NCI-H1048 (cell line): ENCODE results near the gene TCHHL1.
"Not testable (repeated sequence)": the region's sequence is repeated elsewhere in the genome, so short reads cannot be mapped to it uniquely, and the experiment has no call there.

ENCODE experiments used
- DNase-seq: peaks from one replicate; lab custom pipeline; 2025; lab: John Stamatoyannopoulos, UW

TCHHL1 gene

DNA sequence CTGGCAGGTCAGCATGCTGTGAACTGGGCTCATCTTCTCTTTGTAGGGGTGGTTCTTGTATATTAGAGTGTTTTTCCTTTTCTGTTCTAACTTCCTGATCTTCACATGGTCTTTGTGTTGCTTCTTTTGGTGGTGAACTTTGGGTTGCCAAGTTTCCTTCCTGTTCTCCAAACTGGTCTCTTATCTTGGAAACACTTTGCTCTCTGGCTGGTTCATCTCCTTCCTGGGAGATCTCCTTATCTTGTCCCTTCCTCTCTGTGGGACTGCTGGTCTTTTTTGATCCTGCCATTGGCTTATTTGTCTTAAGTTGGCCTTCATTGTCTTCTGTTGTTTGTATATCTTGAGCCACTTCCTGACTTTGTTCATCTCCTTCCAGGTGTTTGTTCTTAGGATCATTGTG, 2.1 kb downstream of the TCHHL1 start:
- DNase-seq, result no peak

DNA sequence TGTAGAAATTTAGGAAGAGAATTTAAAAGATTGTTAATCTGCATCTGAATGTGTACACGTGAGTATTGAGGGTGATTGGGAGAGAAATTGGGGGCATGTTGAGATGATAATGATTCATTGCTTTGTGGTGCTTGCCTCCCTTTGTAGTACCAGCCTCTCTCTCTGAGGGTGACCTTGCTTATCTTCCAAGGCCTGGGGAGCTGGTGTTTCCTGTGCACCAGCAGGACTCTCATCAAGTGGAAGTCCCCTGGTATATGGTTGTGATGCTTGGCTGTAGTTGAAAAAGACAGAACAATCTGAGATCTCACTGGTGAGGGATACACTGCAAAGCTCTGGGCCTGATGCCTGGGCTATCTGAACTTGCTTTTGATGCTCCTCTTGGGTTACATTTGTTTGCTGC, 4.0 kb downstream of the TCHHL1 start:
- no peak for DNase-seq

DNA sequence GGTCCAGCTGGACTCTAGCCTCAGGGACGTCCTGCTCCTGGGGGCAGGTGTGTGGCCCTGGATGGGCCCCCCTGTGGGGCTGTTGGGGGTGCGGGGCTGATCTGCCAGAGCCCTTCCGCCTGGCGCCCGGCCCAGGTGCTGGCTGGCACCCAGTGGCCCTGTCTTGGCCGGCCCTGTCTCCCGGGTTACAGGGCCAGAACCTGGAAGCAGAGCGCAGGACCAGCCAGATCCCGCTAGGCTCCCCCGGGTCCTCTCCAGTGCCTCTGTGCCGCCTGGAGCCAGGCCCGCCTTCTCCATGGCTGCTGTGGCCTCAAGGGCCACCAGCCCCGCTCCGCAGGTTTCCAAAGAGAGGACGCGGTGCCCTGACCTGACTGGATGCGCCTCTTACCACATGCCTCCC, 7.8 kb downstream of the TCHHL1 start:
- not testable (repeated sequence) for DNase-seq

DNA sequence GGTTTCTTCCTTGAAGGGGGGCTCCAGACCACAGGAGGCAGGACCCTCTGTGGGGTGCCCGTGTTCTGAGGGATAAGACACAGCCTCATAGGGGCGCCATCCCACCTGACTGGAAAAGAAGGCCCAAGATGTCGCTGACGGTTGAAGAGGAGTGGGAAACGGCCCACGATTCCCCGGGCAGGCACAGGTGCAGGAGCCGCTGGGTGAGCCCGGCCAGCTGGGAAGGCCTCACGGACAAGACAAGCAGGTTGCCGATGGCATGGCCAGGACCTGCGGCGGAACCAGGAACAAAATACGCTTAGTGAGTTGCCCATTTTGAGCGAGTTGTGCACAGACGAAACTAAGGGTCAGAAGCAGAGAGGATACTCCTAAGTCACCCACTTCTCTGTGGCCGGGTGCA, 8.4 kb downstream of the TCHHL1 start:
- not testable (repeated sequence) for DNase-seq

DNA sequence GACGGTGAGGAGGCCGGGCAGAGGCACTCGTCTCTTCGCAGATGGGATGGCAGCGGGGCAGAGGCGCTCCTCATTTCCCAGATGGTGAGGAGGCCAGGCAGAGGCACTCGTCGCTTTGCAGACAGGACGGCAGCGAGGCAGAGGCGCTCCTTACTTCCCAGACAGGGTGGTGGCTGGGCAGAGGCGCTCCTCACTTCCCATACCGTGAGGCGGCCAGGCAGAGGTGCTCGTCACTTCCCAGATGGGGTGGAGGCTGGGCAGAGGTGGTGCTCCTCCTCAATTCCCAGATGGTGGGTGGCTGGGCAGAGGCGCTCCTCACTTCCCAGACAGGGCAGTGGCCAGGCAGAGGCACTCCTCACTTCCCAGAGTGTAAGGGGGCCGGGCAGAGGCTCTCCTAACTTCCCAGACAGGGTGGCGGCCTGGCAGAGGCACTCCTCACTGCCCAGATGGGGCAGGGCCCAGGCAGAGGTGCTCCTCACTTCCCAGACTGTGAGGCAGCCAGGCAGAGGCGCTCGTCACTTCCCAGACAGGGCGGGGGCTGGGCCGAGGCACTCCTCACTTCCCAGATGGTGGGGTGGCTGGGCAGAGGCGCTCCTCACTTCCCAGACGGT, 9.9 kb downstream of the TCHHL1 start:
- DNase-seq, result no peak

DNA sequence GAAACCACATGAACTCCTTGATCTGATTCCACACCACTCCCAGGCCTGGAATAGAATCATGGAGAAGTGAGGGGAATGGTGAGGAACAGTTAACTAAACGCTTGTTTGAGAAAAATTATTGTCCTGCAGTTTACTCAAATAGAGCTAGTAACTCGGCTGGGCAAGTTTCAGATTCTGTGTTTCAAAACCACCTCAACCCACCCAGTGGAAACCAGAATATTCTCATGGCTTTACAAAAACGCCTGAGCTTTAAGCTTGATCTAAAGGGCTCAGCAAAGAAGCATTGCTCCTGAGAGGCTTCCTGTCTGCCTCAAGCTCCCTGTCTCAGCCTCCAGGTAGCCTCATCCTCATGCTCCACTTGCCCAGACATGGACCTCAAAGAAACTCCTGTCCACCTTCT, 16.6 kb downstream of the TCHHL1 start:
- no peak for DNase-seq

DNA sequence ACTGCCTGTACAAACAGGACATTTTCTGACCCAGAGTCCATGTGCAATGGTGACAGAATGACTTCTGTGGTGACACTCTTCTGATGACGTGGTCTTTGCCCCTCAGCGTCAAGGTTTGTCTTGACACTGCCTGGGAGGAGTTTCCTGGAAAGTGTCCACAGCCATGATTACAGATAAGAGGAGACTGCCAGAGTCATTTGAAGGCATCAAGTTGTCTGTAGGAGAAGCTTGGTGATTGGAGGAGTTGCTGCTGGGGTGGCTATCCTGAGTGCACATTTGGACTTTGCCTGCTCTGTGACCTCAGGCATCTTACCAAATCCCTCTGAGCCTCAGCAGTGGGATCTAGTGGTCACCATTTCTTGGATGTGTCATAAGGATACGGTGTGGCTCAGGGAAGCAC, 17.7 kb downstream of the TCHHL1 start:
- no peak for DNase-seq

DNA sequence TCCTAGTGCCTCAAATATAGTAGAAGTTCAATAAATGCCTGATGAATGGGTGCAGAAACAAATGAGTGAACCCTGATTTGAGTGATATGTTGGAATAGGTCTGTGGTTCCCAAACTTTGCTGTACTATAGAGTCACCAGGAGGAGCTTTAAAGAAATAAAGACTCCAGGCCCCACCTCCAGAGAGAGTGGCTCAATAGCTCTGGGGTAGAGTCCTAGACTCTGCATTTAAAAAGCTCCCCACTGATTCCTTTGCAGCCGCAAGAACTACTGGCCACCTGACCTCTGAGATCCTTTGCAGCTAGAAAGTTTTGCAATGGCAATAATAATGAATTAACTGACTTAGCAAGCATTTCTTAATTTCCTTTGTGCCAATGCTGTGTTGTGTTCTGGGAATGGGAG, 20.9 kb downstream of the TCHHL1 start:
- DNase-seq, result no peak

DNA sequence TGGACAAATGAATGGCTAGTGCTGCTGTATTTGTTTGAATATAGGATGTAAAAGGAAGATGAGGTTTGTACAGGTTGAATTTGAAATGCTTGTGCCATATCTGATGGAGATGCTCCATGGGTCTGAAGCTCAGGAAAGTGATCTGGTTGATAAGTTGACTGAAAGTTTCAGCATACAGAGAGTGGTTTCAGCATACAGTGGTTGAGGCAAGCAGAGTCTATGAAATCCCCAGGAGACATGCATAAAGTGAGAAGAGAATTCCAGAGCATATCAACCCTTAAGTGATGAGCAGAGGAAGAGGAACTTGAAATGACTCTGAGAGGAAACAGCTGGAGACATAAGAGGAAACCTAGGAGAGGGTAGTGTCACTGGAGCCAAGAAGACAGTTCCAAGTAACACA, 21.7 kb downstream of the TCHHL1 start:
- no peak for DNase-seq

DNA sequence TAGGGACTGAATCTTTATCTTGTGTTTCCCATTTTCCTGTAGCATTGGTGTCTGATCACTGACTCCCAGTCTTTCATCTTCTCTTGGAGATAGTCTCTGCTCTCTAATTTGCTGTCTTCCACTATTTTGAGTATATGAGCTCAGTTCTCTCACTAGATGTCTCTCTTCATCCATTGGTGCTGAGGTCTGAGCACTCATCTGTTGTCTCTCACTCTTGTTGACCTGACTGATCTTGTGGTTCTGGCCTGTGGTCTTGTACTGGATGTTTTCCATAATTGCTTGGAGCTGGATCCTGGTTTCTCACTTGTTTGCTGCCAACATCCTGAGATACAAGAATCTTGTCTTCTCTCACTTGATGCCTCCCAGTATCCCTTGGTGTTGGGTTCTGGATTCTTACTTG, 26.9 kb downstream of the TCHHL1 start:
- DNase-seq, result no peak

DNA sequence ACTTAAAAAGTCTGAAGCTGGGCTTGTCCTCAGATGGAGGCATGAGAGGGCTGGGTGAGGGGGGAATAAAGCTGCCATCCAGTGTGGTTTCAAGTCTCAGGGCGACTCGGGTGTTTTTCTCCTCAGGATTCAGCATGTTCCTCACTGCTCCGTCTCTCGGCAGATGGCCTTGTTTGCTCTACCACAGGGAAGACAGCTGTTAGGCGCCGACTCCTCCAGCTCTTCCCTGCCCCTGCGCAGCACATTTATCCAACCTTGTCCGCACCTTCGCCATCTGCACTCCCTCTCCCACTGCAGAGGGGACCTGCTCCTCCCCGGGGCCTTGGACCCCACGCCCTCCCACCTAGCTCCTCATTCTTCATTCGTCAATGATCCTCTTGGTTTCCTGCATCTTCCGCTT, 35.5 kb downstream of the TCHHL1 start:
- DNase-seq, result no peak

DNA sequence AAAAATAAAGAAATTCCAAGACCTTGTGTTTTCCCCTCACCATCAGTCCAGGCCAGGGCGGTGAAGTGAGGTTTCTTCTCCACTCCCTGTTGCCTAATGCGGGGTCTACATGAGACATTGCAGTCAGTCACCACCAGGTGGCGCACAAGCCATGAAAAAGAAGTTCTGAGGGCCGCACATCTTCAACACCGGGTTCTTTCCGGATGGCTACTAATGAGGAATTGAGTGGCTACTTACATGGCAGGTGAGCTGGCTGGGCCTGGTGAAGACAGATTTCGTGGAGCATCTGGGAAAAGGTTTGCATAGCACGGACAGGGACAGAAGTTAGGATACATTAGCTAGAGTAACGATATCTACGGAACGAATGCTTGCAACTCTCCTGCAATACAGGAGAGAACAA, 36.3 kb downstream of the TCHHL1 start:
- DNase-seq, result peak; percentile 62

DNA sequence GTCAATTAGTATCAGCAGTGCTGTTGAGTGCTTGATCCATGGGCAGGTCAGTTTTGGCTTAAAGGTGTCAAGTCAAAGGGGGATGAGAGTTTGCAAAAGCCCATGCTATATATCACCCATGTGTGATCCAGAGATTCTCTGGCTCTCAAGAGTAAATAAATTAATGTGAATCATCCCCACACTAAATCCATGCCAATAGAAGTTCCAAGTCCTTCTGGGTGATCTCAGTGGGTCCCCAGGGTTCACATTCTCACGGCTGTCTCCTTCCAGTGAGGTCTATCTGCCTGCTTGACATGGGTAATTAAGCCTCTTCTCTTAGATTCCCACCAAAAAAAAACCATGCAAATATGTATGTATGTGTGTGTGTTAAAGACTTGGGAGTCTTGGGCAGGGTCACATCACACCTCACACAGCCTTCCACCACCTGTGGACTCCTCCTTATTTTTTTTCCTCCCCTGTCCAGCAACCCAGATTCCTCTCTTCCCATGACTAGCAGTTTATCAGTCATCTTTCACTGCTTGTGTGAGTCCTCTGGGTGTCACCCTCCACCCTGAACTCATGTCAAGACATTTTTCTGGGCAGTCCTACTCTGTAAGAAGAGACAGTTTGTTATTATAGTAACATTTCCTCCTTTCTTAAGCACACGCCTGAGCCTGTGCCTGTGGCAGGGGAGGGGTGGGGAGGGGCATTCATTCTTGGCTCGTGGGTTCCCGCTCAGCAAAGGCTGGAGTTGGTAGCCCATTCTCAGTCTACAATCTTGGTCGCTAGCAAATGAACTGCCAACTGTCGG, 37.8 kb downstream of the TCHHL1 start:
- DNase-seq, result no peak

DNA sequence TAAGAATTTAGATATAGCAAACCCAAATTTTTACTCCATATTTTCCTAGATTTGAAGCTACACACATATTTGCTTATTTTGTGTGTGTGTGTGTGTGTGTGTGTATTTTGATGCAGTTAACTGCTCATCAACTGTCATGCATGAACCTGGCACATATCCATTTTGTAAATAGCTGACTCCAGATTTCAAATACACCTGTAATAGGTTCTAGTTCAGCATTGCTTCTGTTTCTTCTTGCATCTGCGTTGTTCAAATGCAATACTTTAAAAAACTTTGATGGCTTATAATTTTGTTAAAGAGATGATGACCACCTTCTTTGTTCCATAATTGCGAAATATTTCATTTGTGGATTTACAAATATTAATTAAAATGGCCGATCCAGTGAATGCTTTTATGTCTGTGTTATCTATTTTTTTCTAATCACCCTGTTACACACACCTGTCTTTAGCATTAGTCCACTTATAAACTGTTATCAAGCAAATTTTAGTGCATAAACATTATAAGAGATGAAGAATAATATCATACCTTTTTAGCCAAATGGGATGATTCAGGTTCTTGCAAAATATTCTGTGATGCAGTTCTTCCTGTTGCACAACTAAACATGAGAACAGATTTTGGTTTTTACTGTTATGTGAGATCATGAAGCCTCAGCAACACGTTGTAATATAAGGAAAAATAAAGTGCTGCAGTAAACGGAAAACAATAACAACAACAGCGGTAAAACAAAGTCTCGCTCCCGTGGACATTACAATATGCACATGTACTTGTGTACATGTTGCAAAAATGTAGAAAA, 39.4 kb downstream of the TCHHL1 start:
- DNase-seq, result no peak

DNA sequence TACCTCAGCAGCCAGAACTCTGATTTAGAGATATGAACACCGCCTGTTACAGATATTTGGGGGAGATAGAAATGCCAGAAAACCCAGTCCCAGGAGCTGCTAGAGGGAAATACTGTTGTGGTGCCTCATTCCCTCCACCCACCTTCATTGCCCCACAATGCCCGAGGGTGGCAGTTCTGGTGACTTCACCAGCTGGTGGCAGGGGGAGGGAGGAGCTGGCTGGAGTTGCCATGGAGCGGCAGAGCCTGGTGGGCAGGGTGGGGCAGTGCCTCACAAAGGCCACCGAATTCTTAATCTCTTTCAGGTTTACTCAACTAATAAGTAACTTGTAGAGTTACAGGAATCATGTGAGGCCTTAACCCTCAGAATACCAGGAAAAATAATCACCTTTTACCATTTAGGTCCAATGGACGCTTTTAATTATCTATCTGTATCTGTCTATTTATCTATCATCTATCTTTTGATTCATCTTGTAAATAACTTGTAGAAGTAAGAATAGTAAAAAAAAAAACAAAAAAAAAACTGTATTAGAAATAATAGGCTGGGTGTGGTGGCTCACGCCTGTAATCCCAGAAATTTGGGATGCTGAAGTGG, 40.4 kb downstream of the TCHHL1 start:
- DNase-seq, result no peak

DNA sequence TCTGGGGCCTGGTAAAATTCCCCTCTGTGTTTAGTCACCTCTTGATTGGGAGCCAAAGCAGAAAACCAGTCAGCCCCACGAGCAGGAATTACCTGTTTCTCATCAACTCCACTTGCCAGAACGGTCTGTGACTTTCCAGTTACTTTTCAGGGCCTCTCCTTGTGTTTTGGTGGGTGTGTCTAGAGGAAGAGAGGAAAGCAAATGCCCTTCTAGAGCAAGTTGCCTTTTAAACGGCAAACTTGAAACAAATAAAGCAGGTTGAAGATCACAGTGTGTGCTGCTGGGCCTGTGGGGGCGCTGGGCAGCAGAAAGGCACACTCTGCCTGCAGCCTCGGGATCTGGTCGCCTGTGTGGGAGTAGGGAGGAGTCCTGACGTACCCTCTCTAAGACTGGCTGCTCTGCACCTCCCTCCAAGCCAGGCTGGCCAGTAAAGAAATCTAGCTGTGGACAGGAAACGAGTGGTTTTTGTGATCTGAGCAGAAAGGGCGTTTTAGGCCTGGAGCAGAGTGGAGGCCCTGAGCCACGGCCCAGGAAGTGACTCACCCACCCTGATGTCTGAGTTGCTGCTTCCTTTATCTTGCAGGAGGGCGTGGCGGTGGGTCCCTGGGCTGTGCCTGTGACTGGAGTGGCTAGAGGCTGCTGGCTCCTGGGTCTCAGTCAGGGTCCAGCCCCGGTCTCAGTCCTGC, 41.0 kb downstream of the TCHHL1 start:
- no peak for DNase-seq

DNA sequence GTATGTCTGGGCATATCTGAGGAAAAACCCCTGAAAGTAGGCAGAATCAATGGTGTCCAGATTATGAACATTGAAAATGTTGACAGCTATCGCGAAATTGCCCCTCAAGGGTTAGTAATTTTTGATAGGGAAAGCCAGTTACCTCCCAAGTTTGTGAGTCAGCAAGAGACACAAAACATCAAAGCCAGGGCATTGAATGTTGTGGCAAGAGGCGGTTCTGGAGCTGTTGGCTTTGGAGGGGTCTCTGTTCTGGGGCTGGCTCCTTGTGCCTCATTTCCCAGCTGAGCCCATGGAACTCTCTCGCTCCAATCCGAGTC, 41.5 kb downstream of the TCHHL1 start:
- no peak for DNase-seq

DNA sequence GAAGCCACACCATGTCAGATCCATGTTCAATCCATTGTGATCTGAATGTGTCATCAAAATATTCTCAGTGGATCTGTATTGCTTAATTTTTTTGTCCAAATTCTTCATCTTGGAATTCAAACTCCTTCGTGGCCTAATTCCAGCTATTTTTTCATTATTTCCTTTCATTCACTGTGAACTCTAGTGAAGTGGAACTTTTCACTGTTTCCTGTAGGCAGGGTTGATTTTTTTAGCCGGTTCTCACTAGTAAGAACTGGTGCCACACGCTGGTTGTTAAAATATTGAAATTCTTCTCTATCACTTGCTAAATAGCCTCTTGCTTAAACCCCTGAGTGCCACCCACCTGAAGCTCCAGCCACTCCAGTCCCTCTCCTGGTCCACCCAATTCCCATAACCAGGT, 44.5 kb downstream of the TCHHL1 start:
- no peak for DNase-seq

DNA sequence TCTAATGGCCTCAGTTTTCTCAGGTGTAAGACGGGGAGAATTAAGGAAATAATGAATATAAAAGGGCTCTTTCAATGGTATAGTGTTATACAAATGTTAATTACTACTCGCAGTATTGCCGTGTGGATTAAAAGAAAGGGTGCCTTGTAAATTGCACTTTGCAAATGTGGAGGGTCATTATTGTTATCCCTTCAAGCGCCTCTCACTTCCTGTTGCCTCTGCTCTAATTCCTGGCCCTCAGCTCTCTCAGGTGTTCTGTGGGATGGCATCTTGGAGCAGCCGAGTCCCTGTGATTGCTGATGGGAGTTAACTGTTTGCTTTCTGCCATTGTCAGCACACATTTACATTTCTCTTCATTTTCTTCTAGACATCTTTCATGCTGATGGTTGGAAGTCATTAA, 45.0 kb downstream of the TCHHL1 start:
- no peak for DNase-seq

DNA sequence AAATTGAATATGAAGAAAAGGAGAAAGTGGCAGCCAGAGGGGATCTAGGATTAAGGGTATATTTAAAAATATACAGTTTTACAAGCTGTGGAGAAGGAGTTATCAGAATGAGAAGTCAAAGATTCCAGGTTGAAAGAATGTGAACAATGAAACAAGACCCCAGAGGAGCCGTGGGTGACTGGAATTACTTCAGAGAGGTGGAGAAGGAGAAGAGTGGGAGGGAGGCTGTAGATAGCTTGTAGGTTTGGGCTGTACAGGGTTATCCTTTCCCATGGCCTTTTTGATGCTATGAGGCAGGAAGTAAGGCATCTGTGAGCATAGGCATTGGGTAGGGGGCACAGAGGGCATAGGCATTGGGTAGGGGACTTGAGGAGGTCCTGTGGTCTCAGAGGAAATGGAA, 46.8 kb downstream of the TCHHL1 start:
- no peak for DNase-seq

DNA sequence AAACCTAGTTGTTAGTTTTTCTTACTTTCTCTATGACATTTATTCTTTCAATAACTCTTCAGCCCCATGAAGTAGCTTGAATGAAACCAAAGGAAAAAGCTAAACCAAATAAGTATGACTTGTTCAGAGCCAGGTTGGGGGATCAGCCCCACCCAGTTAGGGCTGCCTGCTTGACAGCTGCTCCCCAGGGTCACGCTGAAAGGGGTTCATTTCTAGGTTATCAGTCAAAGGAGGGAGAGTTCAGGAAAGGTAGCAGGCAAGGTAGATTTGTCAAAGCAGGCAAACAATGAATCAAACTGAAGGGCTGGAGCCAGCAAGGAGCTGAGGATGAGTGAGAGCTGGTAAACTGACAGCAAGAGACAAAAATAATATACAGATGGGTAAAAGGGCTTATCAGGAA, 49.0 kb downstream of the TCHHL1 start:
- DNase-seq, result no peak

DNA sequence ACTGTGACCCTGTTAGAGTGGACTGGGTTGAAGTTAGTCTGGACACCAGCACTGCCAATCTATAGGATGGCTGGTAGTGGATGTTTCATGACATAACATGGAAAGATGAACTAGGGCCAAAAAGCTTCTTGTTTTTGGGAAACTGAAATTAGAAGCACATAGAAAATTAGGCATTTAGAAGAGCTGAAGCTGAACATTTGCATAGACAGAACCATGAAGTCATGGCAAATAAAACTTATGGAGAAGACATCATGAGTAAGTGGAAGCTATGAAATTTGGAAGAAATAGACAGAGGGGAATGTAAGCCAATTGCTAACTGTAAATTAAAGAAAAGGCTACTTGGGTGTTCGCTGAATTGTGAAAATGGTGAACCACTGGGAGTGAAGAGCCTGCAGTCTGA, 49.4 kb downstream of the TCHHL1 start:
- DNase-seq, result no peak
